Measurements from ENCODE around the gene UXS1. TPM values are rescaled to one million over a fixed set of nuclear protein-coding genes. Genes with fewer than 3 reads are reported as not detected.

Gene UXS1
- total and polyA plus RNA-seq, 2 of the 8 experiments (the other 6 are each of a cell fraction or from before 2014, with no cell fraction given), result 44.5 to 63.4 TPM

- H3K23ac ChIP-seq (ENCODE audit: insufficient read length), result no peak overlapping the region
- peaks cover 0 to 2% of the 10 kb centered on the region in 2 experiments for H4K20me1 ChIP-seq (replicated peaks in 1 of 2; ENCODE audit: control insufficient read depth in 1 of 2, insufficient read depth in 2 of 2, low read length in 2 of 2)
- no peaks in the 10 kb centered on the region for H3K9me3 ChIP-seq (ENCODE audit: insufficient read depth in 2 of 2, low read depth in 1 of 2, low read length in 1 of 2)
- 93% methylated on average over 5 of the region's 5 CpGs; no CpG with 5 or more reads in 1 of the 2 experiments for whole genome bisulfite sequencing, 2 experiments (ENCODE audit: extremely low coverage in 1 of 2, insufficient coverage in 1 of 2, insufficient read length in 1 of 2, insufficient replicate concordance in 2 of 2, low coverage in 1 of 2, low lambda C conversion rate in 2 of 2, missing lambda C conversion rate in 1 of 2)
- H3K4ac ChIP-seq (replicated peaks; ENCODE audit: insufficient read length, low read depth, low read length), result no peak overlapping the region
- FAIRE-seq (no peak), DNase-seq (ENCODE audit: low read depth in 1 of 2, low spot score in 2 of 2) (no peak)
- peaks cover 5 to 11% (median 9%) of the 10 kb centered on the region in 4 experiments; a peak in 5 of 8 replicates for H3K36me3 ChIP-seq (ENCODE audit: control insufficient read depth in 2 of 4, insufficient read depth in 4 of 4, low read length in 3 of 4)
- H3K56ac ChIP-seq (replicated peaks; ENCODE audit: insufficient read length, low read depth, low read length), result no peak overlapping the region
- no peak overlapping the region for H3K14ac ChIP-seq (ENCODE audit: insufficient read length)
- no peak overlapping the region for H4K8ac ChIP-seq (ENCODE audit: extremely low read depth, insufficient read depth, low read length)
- H3K4me1 ChIP-seq (replicated peaks in 1 of 4; ENCODE audit: control insufficient read depth in 3 of 4, insufficient read depth in 4 of 4, low read length in 3 of 4), result peaks cover 0 to 10% (median 5%) of the 10 kb centered on the region in 4 experiments; a peak in 3 of 7 replicates
- no peak overlapping the region for H3K27ac ChIP-seq (ENCODE audit: low read depth, low read length)
- no peak overlapping the region for H2BK15ac ChIP-seq (ENCODE audit: low read length)
- no peak overlapping the region for H3K18ac ChIP-seq (ENCODE audit: extremely low read depth, low read length)
- H2BK12ac ChIP-seq (ENCODE audit: low read depth, low read length), result no peak overlapping the region
- H4K91ac ChIP-seq (replicated peaks; ENCODE audit: insufficient read length, low read length), result no peak overlapping the region
- H3K27me3 ChIP-seq (replicated peaks in 1 of 4; ENCODE audit: control insufficient read depth in 3 of 4, extremely low read depth in 1 of 4, insufficient read depth in 3 of 4, low read length in 3 of 4), result no peaks in the 10 kb centered on the region
- H2BK120ac ChIP-seq (replicated peaks; ENCODE audit: low read depth, low read length), result no peak overlapping the region
- POLR2A ChIA-PET (ENCODE audit: partially characterized antibody), result no interaction called here
- CTCF ChIA-PET (ENCODE audit: partially characterized antibody), result interaction anchor here (0.7 kb wide), 1 partner anchor 204 kb away, joined by 3 read pairs; no protein-coding TSS in a partner anchor
- no peak overlapping the region for H2AFZ ChIP-seq (ENCODE audit: low read length)
- no peak overlapping the region for H2BK20ac ChIP-seq (ENCODE audit: low read length)
- no peak overlapping the region for H4K5ac ChIP-seq (ENCODE audit: insufficient read length, low read depth, low read length)
- H3K4me3 ChIP-seq (ENCODE audit: extremely low read depth in 1 of 4, insufficient read depth in 2 of 4, low read depth in 3 of 4, low read length in 4 of 4), result no peak overlapping the region
- H2BK5ac ChIP-seq (ENCODE audit: low read depth, low read length), result no peak overlapping the region
- H3K4me2 ChIP-seq (ENCODE audit: insufficient read depth in 1 of 2, low read depth in 2 of 2, low read length in 2 of 2), result no peak overlapping the region
- H3K79me1 ChIP-seq (ENCODE audit: low read depth, low read length), result no peaks in the 10 kb centered on the region
- no peaks in the 10 kb centered on the region for H3K79me2 ChIP-seq (ENCODE audit: control insufficient read depth in 1 of 2, insufficient read depth in 2 of 2, low read length in 2 of 2)
- no peak overlapping the region for H3K9ac ChIP-seq (replicated peaks in 1 of 4; ENCODE audit: extremely low read depth in 1 of 4, low read depth in 3 of 4, low read length in 3 of 4)
- H2AK5ac ChIP-seq (ENCODE audit: low read depth, low read length), result no peak overlapping the region
- H3K23me2 ChIP-seq (ENCODE audit: low read depth, low read length), result no peaks in the 10 kb centered on the region
- TF ChIP-seq BACH1 (IDR thresholded peaks at IDR 0.05; ENCODE audit: low read length), result no peak
- no peak for TF ChIP-seq SUZ12 (IDR thresholded peaks at IDR 0.05; ENCODE audit: low read length)
- TF ChIP-seq PHF8 (conservative IDR thresholded peaks at IDR 0.05; ENCODE audit: low read depth, low read length), result no peak
- no peak for TF ChIP-seq TEAD4 (IDR thresholded peaks at IDR 0.05; ENCODE audit: low read depth, low read length)
Observed at GRCh38 chr2:106099691-106100090, 94.4 kb downstream of the UXS1 start.

Data from H1 (cell line).